ENCODE measurements around the gene DDX25. TPM values are rescaled to one million over a fixed set of nuclear protein-coding genes. Genes with fewer than 3 reads are reported as not detected.

DDX25 gene
- total RNA-seq, 2 donors from 2014 or later = 0.32 to 0.38 TPM

GRCh38 chr11:125932301-125932700, 28.0 kb downstream of the DDX25 start:
- H3K4me3 Mint-ChIP-seq = no peak overlapping the region
- H3K4me1 Mint-ChIP-seq (ENCODE audit: low read depth) = peaks cover 7% of the 10 kb centered on the region
- H3K9me3 Mint-ChIP-seq = no peaks in the 10 kb centered on the region
- peaks cover 8% of the 10 kb centered on the region for H3K27me3 Mint-ChIP-seq (ENCODE audit: low read depth)
- ATAC-seq (replicated peaks in 1 of 2) (no peak), DNase-seq (no peak)
- no peaks in the 10 kb centered on the region for H3K36me3 Mint-ChIP-seq (ENCODE audit: insufficient read depth in 2 of 2)
- no peak overlapping the region for H3K27ac Mint-ChIP-seq

DNA sequence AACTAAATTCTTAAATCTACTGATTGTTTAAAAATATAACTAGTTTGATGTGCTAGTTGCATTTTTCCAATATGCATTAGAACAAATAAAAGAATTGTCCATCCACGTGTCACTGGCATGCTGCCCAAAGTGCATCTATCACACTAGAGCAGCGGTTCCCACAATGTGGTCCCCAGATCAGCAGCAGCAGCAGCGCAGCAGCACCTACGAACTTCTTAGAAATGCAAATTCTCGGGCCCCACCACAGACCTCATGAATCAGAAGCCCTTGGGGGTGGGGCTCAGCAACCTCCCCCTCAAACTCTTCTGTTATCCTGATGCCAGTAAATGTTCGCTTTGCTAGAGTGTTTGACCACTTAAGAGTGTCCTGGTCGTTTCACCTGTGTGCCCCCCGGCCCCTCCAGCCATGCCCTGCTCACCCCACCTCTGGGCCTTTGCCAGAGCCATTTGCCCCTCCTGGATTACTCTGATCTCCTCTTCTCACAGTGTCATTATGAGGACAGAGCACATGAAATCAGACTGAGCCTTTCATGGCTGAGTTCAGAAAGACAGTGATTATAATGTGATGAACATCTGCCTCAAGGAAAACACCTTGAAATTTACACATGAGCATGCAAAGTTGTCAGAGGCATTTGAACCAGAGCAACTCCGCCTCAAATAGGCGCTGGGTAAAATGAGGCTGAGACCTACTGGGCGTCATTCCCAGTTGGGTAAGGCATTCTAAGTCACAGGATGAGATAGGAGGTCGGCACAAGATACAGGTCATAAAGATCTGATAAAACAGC, 28.9 kb downstream of the DDX25 start:
- peaks cover 8% of the 10 kb centered on the region for H3K27me3 Mint-ChIP-seq (ENCODE audit: low read depth)
- peak; percentile 80 to 82 for ATAC-seq (replicated peaks in 1 of 2)
- peaks cover 7% of the 10 kb centered on the region for H3K4me1 Mint-ChIP-seq (ENCODE audit: low read depth)
- H3K27ac Mint-ChIP-seq = no peak overlapping the region
- H3K4me3 Mint-ChIP-seq = no peak overlapping the region
- no peaks in the 10 kb centered on the region for H3K9me3 Mint-ChIP-seq
- DNase-seq = peak; percentile 31 to 37
- H3K36me3 Mint-ChIP-seq (ENCODE audit: insufficient read depth in 2 of 2) = no peaks in the 10 kb centered on the region

DNA sequence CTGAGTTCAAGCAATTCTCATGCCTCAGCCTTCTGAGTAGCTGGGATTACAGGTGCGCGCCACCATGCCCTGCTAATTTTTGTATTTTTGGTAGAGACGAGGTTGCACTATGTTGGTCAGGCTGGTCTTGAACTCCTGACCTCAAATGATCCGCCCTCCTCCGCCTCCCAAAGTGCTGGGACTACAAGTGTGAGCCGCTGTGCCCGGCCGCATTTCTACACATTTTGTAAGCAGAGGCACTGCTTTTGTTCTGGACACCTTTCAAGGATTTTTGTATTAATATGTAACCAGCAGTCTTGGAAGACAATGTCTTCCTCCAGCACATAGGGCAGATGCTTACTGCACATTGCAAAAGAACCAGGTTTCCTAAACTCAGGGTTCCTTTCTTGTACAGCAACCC, 30.2 kb downstream of the DDX25 start:
- peaks cover 8% of the 10 kb centered on the region for H3K27me3 Mint-ChIP-seq (ENCODE audit: low read depth)
- H3K9me3 Mint-ChIP-seq = no peaks in the 10 kb centered on the region
- H3K4me1 Mint-ChIP-seq (ENCODE audit: low read depth) = peaks cover 7% of the 10 kb centered on the region
- H3K36me3 Mint-ChIP-seq (ENCODE audit: insufficient read depth in 2 of 2) = no peaks in the 10 kb centered on the region
- H3K4me3 Mint-ChIP-seq = no peak overlapping the region
- ATAC-seq (replicated peaks in 1 of 2) (no peak), DNase-seq (no peak)
- no peak overlapping the region for H3K27ac Mint-ChIP-seq

- H3K4me3 Mint-ChIP-seq = no peak overlapping the region
- DNase-seq = no peak
- H3K27me3 Mint-ChIP-seq (ENCODE audit: low read depth) = peaks cover 8% of the 10 kb centered on the region
- ATAC-seq (replicated peaks in 1 of 2) = no peak
- H3K36me3 Mint-ChIP-seq (ENCODE audit: insufficient read depth in 2 of 2) = no peaks in the 10 kb centered on the region
- H3K27ac Mint-ChIP-seq = no peak overlapping the region
- H3K4me1 Mint-ChIP-seq (ENCODE audit: low read depth) = peaks cover 7% of the 10 kb centered on the region
- H3K9me3 Mint-ChIP-seq = no peaks in the 10 kb centered on the region
These were observed 30.7 kb downstream of the DDX25 start for GRCh38 chr11:125935056-125935455.

DNA sequence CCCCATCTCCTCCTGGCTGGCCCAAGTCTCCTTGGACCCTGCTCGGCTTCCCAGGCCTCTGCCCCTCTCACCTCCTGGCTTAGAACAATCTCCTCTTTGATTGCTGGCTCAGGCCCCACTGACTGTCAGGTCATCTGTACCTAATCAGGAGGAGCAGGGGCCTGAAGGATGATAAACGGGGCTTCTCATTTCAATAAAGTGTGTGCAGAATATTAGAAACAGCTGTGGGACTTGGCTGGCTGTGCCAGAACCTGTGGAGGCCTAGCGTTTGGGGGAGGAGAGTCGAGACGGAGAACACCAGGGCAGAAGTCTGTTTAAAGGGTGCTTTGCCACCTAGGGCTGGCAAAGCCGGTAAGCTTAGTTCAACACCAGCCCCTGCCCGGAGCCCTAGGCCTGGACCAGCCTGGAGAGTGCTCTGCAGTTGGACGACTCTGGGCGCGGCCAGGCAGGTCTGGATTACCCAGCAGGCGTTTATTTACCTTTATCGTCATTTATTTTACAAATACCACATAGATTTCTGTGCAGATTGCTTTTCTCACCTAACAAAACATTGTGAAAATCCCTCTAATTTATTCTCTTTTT, 31.4 kb downstream of the DDX25 start:
- H3K4me1 Mint-ChIP-seq (ENCODE audit: low read depth) = peaks cover 7% of the 10 kb centered on the region
- peaks cover 8% of the 10 kb centered on the region for H3K27me3 Mint-ChIP-seq (ENCODE audit: low read depth)
- no peak overlapping the region for H3K4me3 Mint-ChIP-seq
- ATAC-seq (replicated peaks in 1 of 2) (no peak), DNase-seq (no peak)
- H3K36me3 Mint-ChIP-seq (ENCODE audit: insufficient read depth in 2 of 2) = no peaks in the 10 kb centered on the region
- no peaks in the 10 kb centered on the region for H3K9me3 Mint-ChIP-seq
- no peak overlapping the region for H3K27ac Mint-ChIP-seq

DNA sequence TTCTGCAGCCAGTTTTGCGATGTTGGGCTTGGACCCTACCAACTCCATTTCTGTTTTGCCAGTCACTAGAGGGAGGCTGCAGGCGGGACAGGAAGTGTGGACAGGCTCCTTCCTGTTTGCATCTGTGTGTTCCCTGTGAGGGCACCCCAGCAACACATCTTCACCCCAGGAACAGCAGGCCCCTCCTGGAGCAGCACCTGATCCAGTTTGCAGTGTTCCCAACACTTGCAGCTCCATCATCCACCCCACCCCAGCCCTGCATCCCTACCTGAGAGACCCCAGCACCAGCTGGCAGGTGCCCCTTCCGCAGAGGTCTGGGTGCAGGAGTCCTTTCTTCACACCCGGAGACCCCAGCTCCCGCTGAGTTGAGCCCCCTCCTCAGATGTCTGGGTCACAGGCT, 34.1 kb downstream of the DDX25 start:
- Mint-ChIP-seq H3K4me1 (ENCODE audit: low read depth) (peaks cover 8% of the 10 kb centered on the region), H3K27ac (no peak overlapping the region), H3K4me3 (no peak overlapping the region), H3K36me3 (ENCODE audit: insufficient read depth in 2 of 2) (no peaks in the 10 kb centered on the region), H3K9me3 (no peaks in the 10 kb centered on the region), H3K27me3 (ENCODE audit: low read depth) (peaks cover 1% of the 10 kb centered on the region)
- DNase-seq (no peak), ATAC-seq (replicated peaks in 1 of 2) (no peak)

GRCh38 chr11:125939081-125939521, 34.8 kb downstream of the DDX25 start:
- H3K4me3 Mint-ChIP-seq = no peak overlapping the region
- peaks cover 7% of the 10 kb centered on the region for H3K4me1 Mint-ChIP-seq (ENCODE audit: low read depth)
- H3K27me3 Mint-ChIP-seq (ENCODE audit: low read depth) = no peaks in the 10 kb centered on the region
- no peak for ATAC-seq (replicated peaks in 1 of 2)
- no peak for DNase-seq
- H3K27ac Mint-ChIP-seq = no peak overlapping the region
- H3K9me3 Mint-ChIP-seq = no peaks in the 10 kb centered on the region
- no peaks in the 10 kb centered on the region for H3K36me3 Mint-ChIP-seq (ENCODE audit: insufficient read depth in 2 of 2)

DNA sequence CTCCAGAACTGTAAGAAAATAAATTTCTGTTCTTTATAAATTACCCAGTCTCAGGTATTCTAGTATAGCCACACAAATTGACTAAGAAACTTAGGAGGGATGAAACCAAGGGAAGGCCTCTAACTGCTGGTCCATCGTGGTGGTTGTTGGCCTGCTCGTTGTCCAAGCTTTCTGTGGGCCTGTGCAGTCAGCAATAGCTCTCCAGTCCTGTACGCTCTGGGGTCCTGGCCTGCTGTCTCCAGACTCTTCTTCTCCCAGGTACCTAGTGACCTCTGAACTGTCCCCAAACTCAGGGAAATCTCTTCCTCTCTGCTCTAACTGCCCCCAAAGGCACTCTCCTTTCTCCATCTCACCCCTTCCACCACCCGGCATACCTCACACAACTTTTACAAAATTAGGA, 35.8 kb downstream of the DDX25 start:
- Mint-ChIP-seq H3K27ac (no peak overlapping the region), H3K27me3 (ENCODE audit: low read depth) (no peaks in the 10 kb centered on the region), H3K36me3 (ENCODE audit: insufficient read depth in 2 of 2) (no peaks in the 10 kb centered on the region), H3K4me3 (no peak overlapping the region), H3K9me3 (no peaks in the 10 kb centered on the region), H3K4me1 (ENCODE audit: low read depth) (peaks cover 7% of the 10 kb centered on the region)
- DNase-seq = no peak
- no peak for ATAC-seq (replicated peaks in 1 of 2)

DNA sequence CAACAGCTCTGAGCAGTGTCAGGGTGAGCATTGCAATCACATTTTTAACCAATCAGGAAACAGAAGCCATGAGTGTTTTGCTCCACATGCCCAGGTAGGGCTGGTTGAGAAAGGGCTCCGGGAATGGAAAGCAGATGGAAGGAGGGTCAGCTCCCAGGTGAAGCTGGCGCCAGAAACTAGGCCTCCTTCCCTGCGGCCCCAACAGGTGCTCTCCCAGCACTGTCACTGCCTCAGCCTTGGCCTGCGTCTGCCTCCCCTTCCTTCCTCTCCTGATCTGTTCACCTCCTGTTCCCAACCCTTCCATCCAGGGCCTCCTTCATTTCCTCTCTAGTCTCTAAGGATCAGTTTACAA, 36.9 kb downstream of the DDX25 start:
- Mint-ChIP-seq H3K36me3 (ENCODE audit: insufficient read depth in 2 of 2) (no peaks in the 10 kb centered on the region), H3K4me3 (no peak overlapping the region), H3K9me3 (no peaks in the 10 kb centered on the region), H3K4me1 (ENCODE audit: low read depth) (peaks cover 7% of the 10 kb centered on the region), H3K27me3 (ENCODE audit: low read depth) (no peaks in the 10 kb centered on the region), H3K27ac (no peak overlapping the region)
- DNase-seq (no peak), ATAC-seq (replicated peaks in 1 of 2) (no peak)

DNA sequence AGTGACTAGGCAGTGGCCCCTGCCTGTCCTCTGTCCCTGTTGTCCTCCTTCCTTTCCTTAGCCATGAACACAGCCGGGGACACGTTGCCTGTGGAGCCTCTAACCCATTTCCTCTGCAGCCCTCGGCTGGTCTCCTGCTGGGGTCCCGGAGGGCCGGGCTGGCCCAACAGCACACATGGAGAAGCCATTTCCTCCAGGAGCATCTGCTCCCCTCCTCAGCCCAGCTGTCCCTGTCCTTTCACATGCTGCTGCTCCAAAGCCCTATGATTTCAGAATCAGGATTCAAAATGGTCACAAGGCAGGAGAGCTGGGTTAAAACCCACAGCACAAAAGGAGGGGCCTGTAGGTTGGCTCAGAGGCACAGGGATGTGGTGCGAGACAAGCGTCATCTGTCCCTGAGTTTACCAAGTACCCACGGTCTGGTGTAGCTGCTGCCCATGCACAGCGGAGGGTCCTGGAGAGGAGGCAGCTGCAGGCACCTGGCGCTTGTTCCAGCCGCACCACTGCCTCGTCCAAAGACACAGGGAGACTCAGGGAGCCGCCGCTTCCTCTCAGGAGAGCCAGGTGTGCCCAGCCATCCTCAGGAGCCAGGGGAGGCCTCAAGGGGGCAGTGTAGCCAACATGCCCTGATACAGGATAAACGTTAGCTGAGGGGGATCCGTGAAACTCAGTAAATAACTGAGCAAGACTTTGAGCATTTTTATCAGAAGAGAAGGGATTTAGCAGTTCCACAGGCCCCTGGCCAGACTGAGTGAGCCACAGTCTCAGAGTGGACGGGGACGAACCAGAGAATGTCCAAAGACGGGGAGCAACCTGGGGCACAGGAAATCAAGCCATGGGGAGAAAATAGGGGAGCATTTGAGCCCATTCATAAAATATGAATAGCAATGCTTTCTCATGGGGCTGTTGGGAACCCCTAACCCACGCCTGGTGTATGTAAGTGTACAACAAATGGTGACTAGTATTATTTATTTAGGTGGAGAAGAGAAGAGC, 37.6 kb downstream of the DDX25 start:
- H3K36me3 Mint-ChIP-seq (ENCODE audit: insufficient read depth in 2 of 2) = no peaks in the 10 kb centered on the region
- H3K9me3 Mint-ChIP-seq = no peaks in the 10 kb centered on the region
- DNase-seq = peak; percentile 52 to 61
- peaks cover 7% of the 10 kb centered on the region for H3K4me1 Mint-ChIP-seq (ENCODE audit: low read depth)
- ATAC-seq (replicated peaks in 1 of 2) = peak; percentile 68 to 78
- H3K27ac Mint-ChIP-seq = no peak overlapping the region
- H3K4me3 Mint-ChIP-seq = peak overlapping the region in 1 of 2 donors; percentile 12
- H3K27me3 Mint-ChIP-seq (ENCODE audit: low read depth) = no peaks in the 10 kb centered on the region

DNA sequence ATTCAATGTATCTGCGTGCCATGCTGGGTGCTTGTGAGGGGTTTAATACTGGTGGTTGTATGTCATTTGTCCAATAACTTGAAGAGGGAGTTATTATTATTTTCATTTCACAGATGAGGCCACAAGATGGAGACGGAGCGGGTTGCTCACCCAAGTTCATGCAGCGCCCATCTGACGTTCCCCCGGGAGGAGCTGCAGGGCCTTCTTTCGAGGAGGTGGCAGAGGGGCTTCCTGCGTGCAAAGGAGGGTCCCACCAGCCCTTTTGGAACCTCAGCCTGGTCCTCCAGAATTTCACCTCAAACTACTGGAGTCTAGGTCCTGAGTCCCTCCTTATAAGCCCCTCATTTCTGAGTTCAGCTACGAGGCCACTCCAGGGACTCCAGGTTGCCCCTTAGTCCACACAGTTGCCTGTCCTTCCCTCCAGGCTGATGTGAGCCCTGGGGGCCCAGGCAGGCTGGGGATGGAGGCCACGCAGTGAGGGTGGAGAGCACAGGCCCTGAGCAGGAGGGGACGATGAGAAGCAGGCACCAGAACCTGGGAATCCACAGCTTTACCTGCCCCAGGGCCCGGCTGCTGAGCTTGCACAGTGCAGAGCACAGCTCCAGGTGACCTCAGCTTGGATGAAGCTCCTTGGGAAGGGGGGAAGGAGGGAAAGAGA, 38.6 kb downstream of the DDX25 start:
- no peak for ATAC-seq (replicated peaks in 1 of 2)
- H3K4me3 Mint-ChIP-seq = no peak overlapping the region
- DNase-seq = no peak
- no peak overlapping the region for H3K27ac Mint-ChIP-seq
- no peaks in the 10 kb centered on the region for H3K9me3 Mint-ChIP-seq
- no peaks in the 10 kb centered on the region for H3K27me3 Mint-ChIP-seq (ENCODE audit: low read depth)
- no peaks in the 10 kb centered on the region for H3K36me3 Mint-ChIP-seq (ENCODE audit: insufficient read depth in 2 of 2)
- H3K4me1 Mint-ChIP-seq (ENCODE audit: low read depth) = peaks cover 7% of the 10 kb centered on the region

GRCh38 chr11:125943661-125944349, 39.5 kb downstream of the DDX25 start:
- Mint-ChIP-seq H3K27ac (no peak overlapping the region), H3K4me3 (no peak overlapping the region), H3K36me3 (ENCODE audit: insufficient read depth in 2 of 2) (no peaks in the 10 kb centered on the region), H3K27me3 (ENCODE audit: low read depth) (no peaks in the 10 kb centered on the region), H3K9me3 (no peaks in the 10 kb centered on the region), H3K4me1 (ENCODE audit: low read depth) (peaks cover 7% of the 10 kb centered on the region)
- ATAC-seq (replicated peaks in 1 of 2) (no peak), DNase-seq (no peak)

All from activated T-cell treated with anti-CD3 and anti-CD28 coated beads, Interleukin-2, amount 50 U/mL, for 72 hours (primary cell).